Neuronal stem cell (in vitro differentiated cells): Measurements from ENCODE around the gene BRIP1.
"Not testable (repeated sequence)": the region's sequence is repeated elsewhere in the genome, so short reads cannot be mapped to it uniquely, and the experiment has no call there.

Experiments used
- DNase-seq: peaks from one replicate; pipeline ENCODE4 v3.0.0-alpha.2; 2013; ENCODE audit warnings: low spot score
- H2AFZ ChIP-seq: one replicate; pipeline ENCODE4 v1.6.1; 2013; ENCODE audit warnings: mild to moderate bottlenecking, low read length, inconsistent platforms
- H2AK5ac ChIP-seq: 2 replicates; pipeline ENCODE4 v1.6.1; 2013; ENCODE audit warnings: low read depth, mild to moderate bottlenecking, inconsistent platforms, low read length, moderate library complexity, mixed read lengths
- H2BK120ac ChIP-seq: 2 replicates; pipeline ENCODE4 v1.6.1; 2013; ENCODE audit warnings: low read depth, mild to moderate bottlenecking, inconsistent platforms, low read length, moderate library complexity, mixed read lengths
- H2BK12ac ChIP-seq: one replicate; pipeline ENCODE4 v1.6.1; 2013; ENCODE audit warnings: low read length, inconsistent platforms
- H2BK15ac ChIP-seq: 2 replicates; pipeline ENCODE4 v1.6.1; 2013; ENCODE audit warnings: mild to moderate bottlenecking, low read length, inconsistent platforms, mixed read lengths
- H2BK5ac ChIP-seq: one replicate; pipeline ENCODE4 v1.6.1; 2013; ENCODE audit warnings: inconsistent platforms, mild to moderate bottlenecking, low read length, moderate library complexity
- H3K14ac ChIP-seq: one replicate; pipeline ENCODE4 v1.6.1; 2013; ENCODE audit warnings: low read length, inconsistent platforms
- H3K18ac ChIP-seq: 2 replicates; pipeline ENCODE4 v1.6.1; 2013; ENCODE audit warnings: low read length, inconsistent platforms
- H3K23ac ChIP-seq: 2 replicates; pipeline ENCODE4 v1.6.1; 2013; ENCODE audit warnings: low read depth, mild to moderate bottlenecking, mixed read lengths, low read length, inconsistent platforms; ENCODE audit not compliant: poor library complexity
- H3K27ac ChIP-seq: replicated peaks from 3 replicates; pipeline ENCODE4 v1.5.1; 2013; ENCODE audit warnings: low read length, inconsistent platforms
- H3K27me3 ChIP-seq, 3 experiments: 2 replicates each; pipeline ENCODE4 v1.6.1; 2013; ENCODE audit warnings: low read length in 3 of 3, mild to moderate bottlenecking in 2 of 3, inconsistent platforms in 1 of 3, low read depth in 1 of 3, mixed read lengths in 1 of 3, moderate library complexity in 1 of 3; ENCODE audit not compliant: control insufficient read depth in 3 of 3, insufficient read depth in 3 of 3
- H3K36me3 ChIP-seq, 2 donors: replicated peaks in 1 of 2; 2 replicates each; pipeline ENCODE4 v1.6.1; 2013; ENCODE audit warnings: low read length in 2 of 2; ENCODE audit not compliant: control insufficient read depth in 2 of 2, insufficient read depth in 2 of 2
- H3K4ac ChIP-seq: 2 replicates; pipeline ENCODE4 v1.6.1; 2013; ENCODE audit warnings: inconsistent platforms, mild to moderate bottlenecking, low read length, moderate library complexity
- H3K4me1 ChIP-seq, 2 donors: 1 replicate in 1 of 2; 2 replicates in 1 of 2; pipeline ENCODE4 v1.6.1; 2013; ENCODE audit warnings: low read length in 2 of 2, low read depth in 1 of 2; ENCODE audit not compliant: control insufficient read depth in 2 of 2, insufficient read depth in 1 of 2
- H3K4me2 ChIP-seq: one replicate; pipeline ENCODE4 v1.6.1; 2013; ENCODE audit warnings: mild to moderate bottlenecking, low read length, inconsistent platforms; ENCODE audit not compliant: insufficient read depth, poor library complexity, severe bottlenecking
- H3K4me3 ChIP-seq, 2 donors: 2 replicates each; pipeline ENCODE4 v1.5.1; 2013; ENCODE audit warnings: low read length in 2 of 2, mild to moderate bottlenecking in 2 of 2, inconsistent platforms in 1 of 2, moderate library complexity in 1 of 2
- H3K79me1 ChIP-seq: one replicate; pipeline ENCODE4 v1.6.1; 2013; ENCODE audit warnings: low read depth, mild to moderate bottlenecking, inconsistent platforms, low read length, moderate library complexity
- H3K9ac ChIP-seq: one replicate; pipeline ENCODE4 v1.6.1; 2013; ENCODE audit warnings: mild to moderate bottlenecking, low read depth, low read length, inconsistent platforms; ENCODE audit not compliant: poor library complexity
- H3K9me3 ChIP-seq, 2 donors: replicated peaks in 1 of 2; 2 replicates each; pipeline versions ENCODE3 to v1.6.1; 2013; ENCODE audit warnings: low read length in 2 of 2, mild to moderate bottlenecking in 2 of 2, inconsistent platforms in 1 of 2, low read depth in 1 of 2, mixed read lengths in 1 of 2, moderate library complexity in 1 of 2; ENCODE audit not compliant: control insufficient read depth in 2 of 2, insufficient read depth in 1 of 2
- H4K8ac ChIP-seq: one replicate; pipeline ENCODE4 v1.6.1; 2013; ENCODE audit warnings: low read depth, mild to moderate bottlenecking, inconsistent platforms, low read length, moderate library complexity
- H4K91ac ChIP-seq: one replicate; pipeline ENCODE4 v1.6.1; 2013; ENCODE audit warnings: low read length, low read depth, mild to moderate bottlenecking, inconsistent platforms; ENCODE audit not compliant: poor library complexity
- WGBS, 2 donors: extraction: QIAGEN DNeasy Blood & Tissue Kit; methylation state at CpG; one replicate each; pipeline ENCODE4 v1.1.7; 2013; ENCODE audit warnings: missing lambda C conversion rate in 2 of 2, mixed read lengths in 1 of 2; ENCODE audit not compliant: insufficient read length in 2 of 2, insufficient replicate concordance in 1 of 2; ENCODE audit errors: extremely low coverage in 2 of 2; 5-methylcytosine and 5-hydroxymethylcytosine counted together

The BRIP1 gene

DNA sequence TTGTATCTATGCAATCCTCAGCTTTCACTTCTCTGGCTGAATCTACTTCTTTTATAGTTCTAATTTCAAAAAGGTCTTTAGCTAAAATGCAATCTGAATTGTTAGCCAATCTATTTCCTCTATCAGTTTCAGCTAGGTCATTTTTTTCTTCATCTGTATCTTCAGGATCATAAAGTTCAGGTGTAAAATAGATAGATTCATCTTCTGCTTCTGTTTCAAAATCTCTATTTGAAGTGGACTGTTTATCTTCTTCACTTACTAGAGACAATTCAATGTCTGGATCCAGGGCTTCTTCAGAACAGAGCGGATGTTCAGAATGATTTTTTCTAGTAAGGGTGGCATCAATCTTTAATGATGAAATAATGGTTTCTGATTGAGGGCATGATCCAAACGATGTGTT lies 179.9 kb downstream of the BRIP1 start:
- Histone ChIP-seq H3K18ac (no peak overlapping the region), H3K4me2 (no peak overlapping the region), H2BK12ac (no peak overlapping the region), H3K79me1 (no peaks in the 10 kb centered on the region), H2BK5ac (no peak overlapping the region), H4K91ac (no peak overlapping the region), H3K9me3 (no peaks in the 10 kb centered on the region), H3K27ac (no peak overlapping the region), H3K4me1 (no peaks in the 10 kb centered on the region), H3K27me3 (no peaks in the 10 kb centered on the region), H3K4ac (no peak overlapping the region), H3K9ac (no peak overlapping the region), H3K4me3 (no peak overlapping the region), H4K8ac (no peak overlapping the region), H3K23ac (no peak overlapping the region), H2BK120ac (no peak overlapping the region), H3K36me3 (peaks cover 0 to 67% of the 10 kb centered on the region in 2 donors), H2AFZ (no peak overlapping the region), H2AK5ac (no peak overlapping the region), H2BK15ac (no peak overlapping the region), H3K14ac (no peak overlapping the region)
- no CpG with 5 or more reads among the region's 2 CpGs for WGBS, 2 donors
- no peak for DNase-seq

GRCh38 chr17:61680921-61681320 lies 182.4 kb downstream of the BRIP1 start:
- no peaks in the 10 kb centered on the region for H3K4me1 ChIP-seq
- H2AK5ac ChIP-seq: no peak overlapping the region
- no CpG with 5 or more reads among the region's 10 CpGs for WGBS, 2 donors
- H4K91ac ChIP-seq: no peak overlapping the region
- no peak overlapping the region for H3K23ac ChIP-seq
- no peak overlapping the region for H4K8ac ChIP-seq
- H3K14ac ChIP-seq: no peak overlapping the region
- H2BK15ac ChIP-seq: no peak overlapping the region
- H3K36me3 ChIP-seq: peaks cover 0 to 42% of the 10 kb centered on the region in 2 donors
- H3K18ac ChIP-seq: no peak overlapping the region
- H2BK120ac ChIP-seq: no peak overlapping the region
- H3K27me3 ChIP-seq: no peaks in the 10 kb centered on the region
- H2AFZ ChIP-seq: no peak overlapping the region
- H2BK12ac ChIP-seq: no peak overlapping the region
- H3K4me2 ChIP-seq: no peak overlapping the region
- H3K9ac ChIP-seq: no peak overlapping the region
- no peaks in the 10 kb centered on the region for H3K79me1 ChIP-seq
- H3K27ac ChIP-seq: no peak overlapping the region
- H3K9me3 ChIP-seq: no peaks in the 10 kb centered on the region
- H2BK5ac ChIP-seq: no peak overlapping the region
- H3K4ac ChIP-seq: no peak overlapping the region
- DNase-seq: no peak
- H3K4me3 ChIP-seq: no peak overlapping the region

- no CpG with 5 or more reads among the region's 1 CpG for WGBS, 2 donors
- no peak overlapping the region for H2BK15ac ChIP-seq
- no peak overlapping the region for H2BK5ac ChIP-seq
- no peak overlapping the region for H2AFZ ChIP-seq
- no peak overlapping the region for H2AK5ac ChIP-seq
- H3K23ac ChIP-seq: no peak overlapping the region
- H3K4ac ChIP-seq: no peak overlapping the region
- H3K4me3 ChIP-seq: no peak overlapping the region
- H3K9ac ChIP-seq: no peak overlapping the region
- H3K79me1 ChIP-seq: no peaks in the 10 kb centered on the region
- no peak overlapping the region for H4K8ac ChIP-seq
- H4K91ac ChIP-seq: no peak overlapping the region
- no peak overlapping the region for H3K18ac ChIP-seq
- no peaks in the 10 kb centered on the region for H3K27me3 ChIP-seq
- no peak overlapping the region for H2BK120ac ChIP-seq
- no peak overlapping the region for H3K4me2 ChIP-seq
- DNase-seq: no peak
- no peak overlapping the region for H2BK12ac ChIP-seq
- no peaks in the 10 kb centered on the region for H3K9me3 ChIP-seq
- H3K4me1 ChIP-seq: no peaks in the 10 kb centered on the region
- no peak overlapping the region for H3K14ac ChIP-seq
- peaks cover 0 to 16% of the 10 kb centered on the region in 2 donors for H3K36me3 ChIP-seq
- H3K27ac ChIP-seq: no peak overlapping the region
These were observed 185.0 kb downstream of the BRIP1 start for GRCh38 chr17:61678339-61678738.

- H4K8ac ChIP-seq, H3K9me3 ChIP-seq, H2AK5ac ChIP-seq, H3K4me3 ChIP-seq, H3K27ac ChIP-seq, H2BK120ac ChIP-seq, H2BK12ac ChIP-seq, H2BK5ac ChIP-seq, H3K4me2 ChIP-seq, H4K91ac ChIP-seq, H3K14ac ChIP-seq, H3K4ac ChIP-seq, H2AFZ ChIP-seq, H3K36me3 ChIP-seq, H3K27me3 ChIP-seq, DNase-seq, H3K79me1 ChIP-seq, H2BK15ac ChIP-seq, H3K18ac ChIP-seq, H3K4me1 ChIP-seq, H3K23ac ChIP-seq, H3K9ac ChIP-seq: not testable (repeated sequence)
- no CpG with 5 or more reads among the region's 7 CpGs for WGBS, 2 donors
These were observed 186.0 kb downstream of the BRIP1 start for GRCh38 chr17:61677150-61677811.
